GM12875 (cell line): Measurements from ENCODE around the gene YY1AP1.
A peak's percentile ranks its signal among the peaks of the same experiment; 100 is the strongest.
"Not testable (repeated sequence)": the region's sequence is repeated elsewhere in the genome, so short reads cannot be mapped to it uniquely, and the experiment has no call there.

Experiments used
- H3K4me3 ChIP-seq: one replicate; pipeline ENCODE4 v1.5.1; 2011; ENCODE audit warnings: low read depth, low read length, control low read depth
- CTCF ChIP-seq: IDR thresholded peaks from 2 replicates; pipeline ENCODE4 v1.5.1; 2011; ENCODE audit warnings: low read depth, mild to moderate bottlenecking, control low read depth, inconsistent platforms, low read length, moderate library complexity, borderline replicate concordance; ENCODE audit not compliant: insufficient read depth

YY1AP1 gene

GRCh38 chr1:155623357-155623756 is 65.2 kb downstream of the YY1AP1 start:
- no peak for TF ChIP-seq CTCF

GRCh38 chr1:155622191-155622590 is 66.4 kb downstream of the YY1AP1 start:
- TF ChIP-seq CTCF: no peak
- H3K4me3 ChIP-seq: no peak overlapping the region

More at GRCh38 chr1:155623357-155623756, 65.2 kb downstream of the YY1AP1 start:
- no peak overlapping the region for H3K4me3 ChIP-seq

GRCh38 chr1:155613226-155613625 is 75.3 kb downstream of the YY1AP1 start:
- H3K4me3 ChIP-seq: not testable (repeated sequence)

- H3K4me3 ChIP-seq: peak overlapping the region; percentile 46
Measured at GRCh38 chr1:155610257-155610647, 78.3 kb downstream of the YY1AP1 start.

GRCh38 chr1:155609515-155610256 is 78.9 kb downstream of the YY1AP1 start, which contains the start of gene MSTO1:
Gene MSTO1, plus strand, starts transcription at chr1:155610218. Its CDS starts 31 bp downstream, at chr1:155610249.
- TF ChIP-seq CTCF: no peak

More at GRCh38 chr1:155609515-155610256, 78.9 kb downstream of the YY1AP1 start, which contains the start of gene MSTO1:
- H3K4me3 ChIP-seq: peak within 1 kb of the TSS; percentile 80
